ENCODE measurements around the gene CASP3. TPM values are rescaled to one million over a fixed set of nuclear protein-coding genes. Genes with fewer than 3 reads are reported as not detected.

Gene CASP3
- total RNA-seq, 1 experiment from 2014 or later = 11.4 TPM

DNA sequence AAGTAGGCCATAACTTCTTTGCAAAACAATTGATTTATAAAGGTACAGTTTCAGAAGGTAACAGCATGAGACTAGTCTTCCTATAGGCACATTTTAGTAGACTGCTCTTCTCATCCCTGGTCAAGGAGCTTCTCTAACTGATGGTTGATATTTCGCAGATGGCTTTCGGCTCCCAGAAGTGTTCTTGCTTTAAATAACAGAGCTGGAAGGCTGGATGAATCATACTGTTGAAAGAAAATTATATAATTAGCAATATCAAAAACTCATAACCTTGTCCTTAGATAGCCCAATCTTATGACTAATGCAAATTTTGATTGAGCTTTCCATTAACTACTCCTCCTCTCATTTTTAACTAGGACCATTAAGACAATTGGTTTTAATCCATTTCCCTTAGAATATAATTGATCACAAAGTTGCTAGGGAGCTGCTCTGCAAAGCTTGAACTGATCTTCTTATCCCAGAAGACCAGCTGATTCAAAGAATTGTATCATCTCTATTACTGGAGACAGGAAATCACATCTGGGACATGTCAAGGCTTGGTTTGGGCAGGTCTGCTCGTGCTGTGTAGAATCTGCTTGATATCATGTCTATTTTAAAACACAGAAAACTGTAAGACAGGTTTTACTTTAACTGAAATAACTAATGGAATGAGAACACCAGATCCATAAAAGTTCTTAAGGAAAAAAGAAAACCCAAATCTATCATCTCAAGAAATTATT, 46.1 kb upstream of the CASP3 start:
- Histone ChIP-seq H3K36me3 (ENCODE audit: control insufficient read depth in 1 of 2, insufficient read depth in 2 of 2, low read length in 2 of 2) (0 out of 4 replicates have a peak, but pooled peaks cover 0 to 2% of the 10 kb centered on the region in 2 experiments), H3K4me1 (ENCODE audit: control insufficient read depth in 1 of 2, insufficient read depth in 2 of 2, low read length in 2 of 2) (no peaks in the 10 kb centered on the region), H3K79me2 (ENCODE audit: insufficient read depth, low read length) (no peaks in the 10 kb centered on the region), H3K9me3 (ENCODE audit: control insufficient read depth in 1 of 2, insufficient read depth in 1 of 2, low read depth in 1 of 2, low read length in 2 of 2) (no peaks in the 10 kb centered on the region), H3K9me2 (ENCODE audit: insufficient read depth) (no peaks in the 10 kb centered on the region), H3K9ac (ENCODE audit: low read length) (no peak overlapping the region), H3K27ac (ENCODE audit: low read depth, low read length) (no peak overlapping the region), H4K20me1 (ENCODE audit: insufficient read depth) (no peaks in the 10 kb centered on the region), H3K27me3 (ENCODE audit: insufficient read depth, low read length) (no peaks in the 10 kb centered on the region), H3K4me3 (replicated peaks in 1 of 2; ENCODE audit: low read depth in 1 of 2, low read length in 2 of 2) (no peak overlapping the region), H3K4me2 (ENCODE audit: low read length) (no peak overlapping the region), H2AFZ (ENCODE audit: low read depth, low read length, poor library complexity, severe bottlenecking) (no peak overlapping the region)
- intact Hi-C loops (cut with micrococcal nuclease) = no loop called here
- BruUV-seq (replicated peaks) = no TSS peak
- ChIA-PET RAD21 (ENCODE audit: low non-redundant PET in 1 of 2, low total read pairs in 2 of 2, uncharacterized antibody in 2 of 2, unreplicated experiment in 2 of 2) (no interaction called here), CTCF (no interaction called here), POLR2A (no interaction called here)
- DNase-seq (ENCODE audit: low read depth, low spot score) (no peak), ATAC-seq (no peak)
- TF ChIP-seq, protein P1, sequence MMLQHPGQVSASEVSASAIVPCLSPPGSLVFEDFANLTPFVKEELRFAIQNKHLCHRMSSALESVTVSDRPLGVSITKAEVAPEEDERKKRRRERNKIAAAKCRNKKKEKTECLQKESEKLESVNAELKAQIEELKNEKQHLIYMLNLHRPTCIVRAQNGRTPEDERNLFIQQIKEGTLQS (IDR thresholded peaks at IDR 0.05) = no peak
- TF ChIP-seq EZH2 (IDR thresholded peaks at IDR 0.05) (no peak), SRF (IDR thresholded peaks at IDR 0.05; ENCODE audit: low read depth) (no peak), ZFX (IDR thresholded peaks at IDR 0.05) (no peak), EGR1 (IDR thresholded peaks at IDR 0.05; ENCODE audit: low read depth) (no peak), ZNF274 (IDR thresholded peaks at IDR 0.05; ENCODE audit: low read depth, low read length) (no peak), TCF7L2 (IDR thresholded peaks at IDR 0.05; ENCODE audit: borderline replicate concordance, extremely low read depth, insufficient read depth, insufficient read length) (no peak), JUND (IDR thresholded peaks at IDR 0.05) (no peak), RAD21 (IDR thresholded peaks at IDR 0.05; ENCODE audit: low read depth) (no peak), FOSL1 (IDR thresholded peaks at IDR 0.05; ENCODE audit: low read depth) (no peak), CBX3 (IDR thresholded peaks at IDR 0.05; ENCODE audit: low read depth) (no peak), SIN3A (IDR thresholded peaks at IDR 0.05; ENCODE audit: low read depth) (no peak), ELF1 (IDR thresholded peaks at IDR 0.05; ENCODE audit: borderline replicate concordance, low read depth) (no peak), POLR2AphosphoS5 (IDR thresholded peaks at IDR 0.05; ENCODE audit: low read depth, low read length) (no peak)
- TF ChIP-seq, protein P2, sequence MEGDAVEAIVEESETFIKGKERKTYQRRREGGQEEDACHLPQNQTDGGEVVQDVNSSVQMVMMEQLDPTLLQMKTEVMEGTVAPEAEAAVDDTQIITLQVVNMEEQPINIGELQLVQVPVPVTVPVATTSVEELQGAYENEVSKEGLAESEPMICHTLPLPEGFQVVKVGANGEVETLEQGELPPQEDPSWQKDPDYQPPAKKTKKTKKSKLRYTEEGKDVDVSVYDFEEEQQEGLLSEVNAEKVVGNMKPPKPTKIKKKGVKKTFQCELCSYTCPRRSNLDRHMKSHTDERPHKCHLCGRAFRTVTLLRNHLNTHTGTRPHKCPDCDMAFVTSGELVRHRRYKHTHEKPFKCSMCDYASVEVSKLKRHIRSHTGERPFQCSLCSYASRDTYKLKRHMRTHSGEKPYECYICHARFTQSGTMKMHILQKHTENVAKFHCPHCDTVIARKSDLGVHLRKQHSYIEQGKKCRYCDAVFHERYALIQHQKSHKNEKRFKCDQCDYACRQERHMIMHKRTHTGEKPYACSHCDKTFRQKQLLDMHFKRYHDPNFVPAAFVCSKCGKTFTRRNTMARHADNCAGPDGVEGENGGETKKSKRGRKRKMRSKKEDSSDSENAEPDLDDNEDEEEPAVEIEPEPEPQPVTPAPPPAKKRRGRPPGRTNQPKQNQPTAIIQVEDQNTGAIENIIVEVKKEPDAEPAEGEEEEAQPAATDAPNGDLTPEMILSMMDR (IDR thresholded peaks at IDR 0.05 in 2 of 3, conservative IDR thresholded peaks at IDR 0.05 in 1 of 3; ENCODE audit: borderline replicate concordance in 1 of 3, insufficient read depth in 1 of 3, low read depth in 2 of 3, low read length in 2 of 3) = no peak
- TF ChIP-seq, protein P3, sequence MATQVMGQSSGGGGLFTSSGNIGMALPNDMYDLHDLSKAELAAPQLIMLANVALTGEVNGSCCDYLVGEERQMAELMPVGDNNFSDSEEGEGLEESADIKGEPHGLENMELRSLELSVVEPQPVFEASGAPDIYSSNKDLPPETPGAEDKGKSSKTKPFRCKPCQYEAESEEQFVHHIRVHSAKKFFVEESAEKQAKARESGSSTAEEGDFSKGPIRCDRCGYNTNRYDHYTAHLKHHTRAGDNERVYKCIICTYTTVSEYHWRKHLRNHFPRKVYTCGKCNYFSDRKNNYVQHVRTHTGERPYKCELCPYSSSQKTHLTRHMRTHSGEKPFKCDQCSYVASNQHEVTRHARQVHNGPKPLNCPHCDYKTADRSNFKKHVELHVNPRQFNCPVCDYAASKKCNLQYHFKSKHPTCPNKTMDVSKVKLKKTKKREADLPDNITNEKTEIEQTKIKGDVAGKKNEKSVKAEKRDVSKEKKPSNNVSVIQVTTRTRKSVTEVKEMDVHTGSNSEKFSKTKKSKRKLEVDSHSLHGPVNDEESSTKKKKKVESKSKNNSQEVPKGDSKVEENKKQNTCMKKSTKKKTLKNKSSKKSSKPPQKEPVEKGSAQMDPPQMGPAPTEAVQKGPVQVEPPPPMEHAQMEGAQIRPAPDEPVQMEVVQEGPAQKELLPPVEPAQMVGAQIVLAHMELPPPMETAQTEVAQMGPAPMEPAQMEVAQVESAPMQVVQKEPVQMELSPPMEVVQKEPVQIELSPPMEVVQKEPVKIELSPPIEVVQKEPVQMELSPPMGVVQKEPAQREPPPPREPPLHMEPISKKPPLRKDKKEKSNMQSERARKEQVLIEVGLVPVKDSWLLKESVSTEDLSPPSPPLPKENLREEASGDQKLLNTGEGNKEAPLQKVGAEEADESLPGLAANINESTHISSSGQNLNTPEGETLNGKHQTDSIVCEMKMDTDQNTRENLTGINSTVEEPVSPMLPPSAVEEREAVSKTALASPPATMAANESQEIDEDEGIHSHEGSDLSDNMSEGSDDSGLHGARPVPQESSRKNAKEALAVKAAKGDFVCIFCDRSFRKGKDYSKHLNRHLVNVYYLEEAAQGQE (IDR thresholded peaks at IDR 0.05; ENCODE audit: low read depth) = no peak
- TF ChIP-seq, protein P4, sequence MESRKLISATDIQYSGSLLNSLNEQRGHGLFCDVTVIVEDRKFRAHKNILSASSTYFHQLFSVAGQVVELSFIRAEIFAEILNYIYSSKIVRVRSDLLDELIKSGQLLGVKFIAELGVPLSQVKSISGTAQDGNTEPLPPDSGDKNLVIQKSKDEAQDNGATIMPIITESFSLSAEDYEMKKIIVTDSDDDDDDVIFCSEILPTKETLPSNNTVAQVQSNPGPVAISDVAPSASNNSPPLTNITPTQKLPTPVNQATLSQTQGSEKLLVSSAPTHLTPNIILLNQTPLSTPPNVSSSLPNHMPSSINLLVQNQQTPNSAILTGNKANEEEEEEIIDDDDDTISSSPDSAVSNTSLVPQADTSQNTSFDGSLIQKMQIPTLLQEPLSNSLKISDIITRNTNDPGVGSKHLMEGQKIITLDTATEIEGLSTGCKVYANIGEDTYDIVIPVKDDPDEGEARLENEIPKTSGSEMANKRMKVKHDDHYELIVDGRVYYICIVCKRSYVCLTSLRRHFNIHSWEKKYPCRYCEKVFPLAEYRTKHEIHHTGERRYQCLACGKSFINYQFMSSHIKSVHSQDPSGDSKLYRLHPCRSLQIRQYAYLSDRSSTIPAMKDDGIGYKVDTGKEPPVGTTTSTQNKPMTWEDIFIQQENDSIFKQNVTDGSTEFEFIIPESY (IDR thresholded peaks at IDR 0.05; ENCODE audit: extremely low read depth, insufficient replicate concordance, low read length) = no peak

Measured in HCT116 (cell line).